CD4-positive, alpha-beta T cell (primary cell): ENCODE results near the gene PCDHGA2. TPM values are rescaled to one million over a fixed set of nuclear protein-coding genes. Genes with fewer than 3 reads are reported as not detected.

Source experiments
- ATAC-seq: fragments of 200-7000 bp; cut with Tn5 transposase; one replicate; pipeline ENCODE4 v1.10.0; 2022; ENCODE audit warnings: mild to moderate bottlenecking; ENCODE audit not compliant: poor library complexity
- CTCF ChIA-PET: fragments of 350-600 bp; sonication (Branson Sonifier 250); formaldehyde crosslinking; loops from one replicate; lab custom pipeline; 2021; ENCODE audit warnings: antibody characterized with exemption, inconsistent platforms; lab: Charles Lee
- POLR2A ChIA-PET: fragments of 350-600 bp; sonication (Branson Sonifier 250); formaldehyde crosslinking; loops from one replicate; lab custom pipeline; 2021; ENCODE audit warnings: antibody characterized with exemption, inconsistent platforms; lab: Charles Lee
- DNase-seq, 14 experiments: peaks; one replicate each; pipeline ENCODE4 v3.0.0-alpha.2; 2013 to 2020; ENCODE audit warnings: mixed read lengths in 2 of 14
- H3K27ac ChIP-seq, 2 donors: one replicate each; pipeline versions ENCODE4 v1.5.1 to v1.7.0; 2013; ENCODE audit warnings: low read length in 2 of 2, low read depth in 1 of 2, mild to moderate bottlenecking in 1 of 2
- H3K27me3 ChIP-seq, 2 experiments: 1 replicate in 1 of 2; 2 replicates in 1 of 2; pipeline versions ENCODE4 v1.6.1 to v1.7.0; 2013; ENCODE audit warnings: low read length in 2 of 2, control low read depth in 1 of 2, mild to moderate bottlenecking in 1 of 2, moderate library complexity in 1 of 2; ENCODE audit not compliant: insufficient read depth in 2 of 2, control insufficient read depth in 1 of 2
- H3K36me3 ChIP-seq: one replicate; pipeline ENCODE4 v1.6.1; 2013; ENCODE audit warnings: low read length, control low read depth; ENCODE audit not compliant: insufficient read depth
- H3K4me1 ChIP-seq: one replicate; pipeline ENCODE4 v1.6.1; 2013; ENCODE audit warnings: low read length, control low read depth; ENCODE audit not compliant: insufficient read depth
- H3K4me3 ChIP-seq: one replicate; pipeline ENCODE4 v1.5.1; 2013; ENCODE audit warnings: mild to moderate bottlenecking, low read length, moderate library complexity
- H3K9me3 ChIP-seq, 2 experiments: 1 replicate in 1 of 2; 2 replicates in 1 of 2; pipeline versions ENCODE4 v1.6.1 to v1.7.0; 2013; ENCODE audit warnings: low read length in 2 of 2, mild to moderate bottlenecking in 2 of 2, control low read depth in 1 of 2, moderate library complexity in 1 of 2; ENCODE audit not compliant: control insufficient read depth in 1 of 2, insufficient read depth in 1 of 2
- H3K27ac Mint-ChIP-seq: one replicate; pipeline ENCODE4 v1.8.0; 2020; ENCODE audit warnings: mixed read lengths
- H3K27me3 Mint-ChIP-seq: one replicate; pipeline ENCODE4 v1.8.0; 2021; ENCODE audit warnings: mixed read lengths
- H3K36me3 Mint-ChIP-seq: one replicate; pipeline ENCODE4 v1.8.0; 2021; ENCODE audit warnings: low read depth, mixed read lengths
- H3K4me1 Mint-ChIP-seq: one replicate; pipeline ENCODE4 v1.8.0; 2021; ENCODE audit warnings: low read depth, mixed read lengths
- H3K4me3 Mint-ChIP-seq: one replicate; pipeline ENCODE4 v1.8.0; 2020; ENCODE audit warnings: mild to moderate bottlenecking, mixed read lengths
- H3K9me3 Mint-ChIP-seq: one replicate; pipeline ENCODE4 v1.8.0; 2020; ENCODE audit warnings: mixed read lengths
- intact Hi-C, 2 experiments: fragments of 100-400 bp; cut with DNase I in 1 of 2; cut with micrococcal nuclease in 1 of 2; formaldehyde crosslinking; loops; one replicate each; pipeline versions ENCODE4 v1.15.1 to v1.9.0; 2023 to 2025; cut with DNase I, micrococcal nuclease
- total RNA-seq, 174 experiments: library from RNA in 2 of 174; stranded (reverse) in 2 of 174; gene quantifications; one replicate each; pipeline ENCODE4 v1.2.3 and lab custom pipeline; 2021 to 2026
- TF ChIP-seq, protein P1 (sequence below): fragments of 200-600 bp; IDR thresholded peaks from one replicate; pipeline ENCODE4 v1.8.0; 2022; ENCODE audit warnings: antibody characterized with exemption, mild to moderate bottlenecking

PCDHGA2 gene
- total RNA-seq, 2 experiments from 2014 or later, result not detected

DNA sequence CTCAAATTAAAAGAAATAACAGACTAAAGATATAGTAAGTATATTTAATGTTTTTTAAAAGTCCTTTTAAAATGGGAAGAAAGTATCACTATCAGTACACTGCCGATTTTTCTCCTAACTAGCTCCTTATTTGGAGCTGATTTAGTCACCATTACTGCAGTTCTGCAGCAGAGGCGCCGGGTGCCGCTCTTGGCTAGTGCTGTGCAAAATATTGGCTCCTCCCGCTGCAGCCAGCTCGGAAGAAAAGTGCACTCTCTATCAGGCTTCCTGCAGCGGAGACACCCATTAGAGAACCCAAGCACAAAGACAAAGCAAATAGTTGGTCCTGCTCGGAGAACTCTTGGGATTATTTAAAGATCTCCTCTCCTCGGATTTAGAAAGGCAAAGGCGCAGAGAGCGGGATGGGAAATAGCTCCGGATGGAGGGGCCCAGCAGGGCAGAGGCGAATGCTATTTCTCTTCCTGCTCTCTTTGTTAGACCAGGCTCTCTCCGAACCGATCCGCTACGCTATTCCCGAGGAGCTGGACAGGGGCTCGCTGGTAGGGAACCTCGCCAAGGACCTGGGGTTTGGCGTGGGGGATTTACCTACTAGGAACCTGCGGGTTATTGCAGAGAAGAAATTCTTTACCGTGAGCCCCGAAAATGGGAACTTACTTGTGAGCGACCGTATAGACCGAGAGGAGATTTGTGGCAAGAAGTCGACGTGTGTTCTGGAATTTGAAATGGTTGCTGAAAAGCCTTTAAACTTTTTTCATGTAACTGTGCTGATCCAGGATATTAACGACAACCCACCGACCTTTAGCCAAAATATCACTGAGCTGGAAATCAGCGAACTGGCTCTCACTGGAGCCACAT is 31.7 kb downstream of the PCDHGA2 start, which contains the start of gene PCDHGB3:
Gene PCDHGB3, plus strand, starts transcription at position 249 of the 855 bp plus-strand sequence. Its CDS starts 153 bp downstream, at position 402.
- POLR2A ChIA-PET, result interaction anchor here (1.6 kb wide), 1 partner anchor 50 kb away, joined by 9 read pairs; the partner anchor contains the start of gene TAF7
- intact Hi-C loops, result loop anchor here (10.0 kb wide), 2 partner anchors 45 to 145 kb away; partner anchors contain the start of genes PCDHB14 (in 1 of the 2), PCDHGA10 (in 1 of the 2) and PCDHGB7 (in 1 of the 2)
- H3K27ac Mint-ChIP-seq, result no peak within 1 kb of the TSS
- peaks cover 71 to 76% of the 10 kb centered on the region in 2 experiments for H3K27me3 ChIP-seq
- peak in 9 of 14 experiments; percentile 4 to 61 (median 28) for DNase-seq
- H3K36me3 ChIP-seq, result no peaks in the 10 kb centered on the region
- H3K4me3 ChIP-seq, result peak within 1 kb of the TSS; percentile 36
- TF ChIP-seq, protein P1, sequence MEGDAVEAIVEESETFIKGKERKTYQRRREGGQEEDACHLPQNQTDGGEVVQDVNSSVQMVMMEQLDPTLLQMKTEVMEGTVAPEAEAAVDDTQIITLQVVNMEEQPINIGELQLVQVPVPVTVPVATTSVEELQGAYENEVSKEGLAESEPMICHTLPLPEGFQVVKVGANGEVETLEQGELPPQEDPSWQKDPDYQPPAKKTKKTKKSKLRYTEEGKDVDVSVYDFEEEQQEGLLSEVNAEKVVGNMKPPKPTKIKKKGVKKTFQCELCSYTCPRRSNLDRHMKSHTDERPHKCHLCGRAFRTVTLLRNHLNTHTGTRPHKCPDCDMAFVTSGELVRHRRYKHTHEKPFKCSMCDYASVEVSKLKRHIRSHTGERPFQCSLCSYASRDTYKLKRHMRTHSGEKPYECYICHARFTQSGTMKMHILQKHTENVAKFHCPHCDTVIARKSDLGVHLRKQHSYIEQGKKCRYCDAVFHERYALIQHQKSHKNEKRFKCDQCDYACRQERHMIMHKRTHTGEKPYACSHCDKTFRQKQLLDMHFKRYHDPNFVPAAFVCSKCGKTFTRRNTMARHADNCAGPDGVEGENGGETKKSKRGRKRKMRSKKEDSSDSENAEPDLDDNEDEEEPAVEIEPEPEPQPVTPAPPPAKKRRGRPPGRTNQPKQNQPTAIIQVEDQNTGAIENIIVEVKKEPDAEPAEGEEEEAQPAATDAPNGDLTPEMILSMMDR, result no peak
- H3K9me3 ChIP-seq, result peaks cover 51 to 57% of the 10 kb centered on the region in 2 experiments
- peaks cover 91% of the 10 kb centered on the region for H3K27me3 Mint-ChIP-seq
- no peak within 1 kb of the TSS for H3K27ac ChIP-seq
- ATAC-seq, result peak; percentile 83
- peak within 1 kb of the TSS; percentile 80 for H3K4me3 Mint-ChIP-seq
- peaks cover 8% of the 10 kb centered on the region for H3K4me1 ChIP-seq
- CTCF ChIA-PET, result interaction anchor here (0.5 to 2.7 kb wide), 13 partner anchors 10 to 312 kb away, joined by 3 to 13 read pairs (median 4); partner anchors contain the start of genes PCDHGA12, PCDHGB1, PCDHGB2 and PCDHGB5
- peaks cover 34% of the 10 kb centered on the region for H3K36me3 Mint-ChIP-seq
- H3K4me1 Mint-ChIP-seq, result peaks cover 11% of the 10 kb centered on the region
- H3K9me3 Mint-ChIP-seq, result peaks cover 21% of the 10 kb centered on the region

DNA sequence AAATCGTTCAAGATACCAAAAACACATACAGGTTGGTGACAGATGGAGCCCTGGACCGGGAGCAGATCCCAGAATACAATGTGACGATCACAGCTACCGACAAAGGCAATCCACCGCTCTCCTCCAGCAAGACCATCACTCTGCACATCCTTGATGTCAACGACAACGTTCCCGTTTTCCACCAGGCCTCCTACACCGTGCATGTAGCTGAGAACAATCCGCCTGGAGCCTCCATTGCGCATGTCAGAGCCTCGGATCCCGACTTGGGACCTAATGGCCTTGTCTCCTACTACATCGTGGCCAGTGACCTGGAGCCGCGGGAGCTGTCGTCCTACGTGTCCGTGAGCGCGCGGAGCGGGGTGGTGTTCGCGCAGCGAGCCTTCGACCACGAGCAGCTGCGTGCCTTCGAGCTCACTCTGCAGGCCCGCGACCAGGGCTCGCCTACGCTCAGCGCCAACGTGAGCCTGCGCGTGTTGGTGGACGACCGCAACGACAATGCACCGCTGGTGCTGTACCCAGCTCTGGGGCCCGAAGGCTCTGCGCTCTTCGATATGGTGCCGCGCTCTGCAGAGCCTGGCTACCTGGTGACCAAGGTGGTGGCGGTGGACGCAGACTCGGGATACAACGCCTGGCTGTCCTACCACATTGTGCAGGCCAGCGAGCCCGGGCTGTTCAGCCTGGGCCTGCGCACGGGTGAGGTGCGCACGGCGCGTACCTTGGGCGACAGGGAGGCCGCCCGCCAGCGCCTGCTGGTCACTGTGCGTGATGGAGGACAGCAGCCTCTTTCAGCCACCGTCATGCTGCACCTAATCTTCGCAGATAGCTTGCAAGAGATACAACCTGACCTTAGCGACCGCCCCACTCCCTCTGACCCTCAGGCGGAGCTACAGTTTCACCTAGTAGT is 33.3 kb downstream of the PCDHGA2 start:
- H3K4me3 ChIP-seq, result no peak overlapping the region
- no peak overlapping the region for H3K4me3 Mint-ChIP-seq
- TF ChIP-seq, protein P1, result no peak
- ChIA-PET CTCF (interaction anchor here (2.7 kb wide), 1 partner anchor 51 kb away, joined by 11 read pairs; the partner anchor contains the start of gene TAF7), POLR2A (no interaction called here)
- no peak overlapping the region for H3K27ac Mint-ChIP-seq
- H3K4me1 ChIP-seq, result peaks cover 8% of the 10 kb centered on the region
- H3K9me3 ChIP-seq, result peaks cover 41 to 59% of the 10 kb centered on the region in 2 experiments
- peaks cover 11% of the 10 kb centered on the region for H3K4me1 Mint-ChIP-seq
- H3K36me3 ChIP-seq, result no peaks in the 10 kb centered on the region
- intact Hi-C loops, result no loop called here
- H3K9me3 Mint-ChIP-seq, result peaks cover 19% of the 10 kb centered on the region
- peaks cover 82% of the 10 kb centered on the region for H3K27me3 Mint-ChIP-seq
- peaks cover 34% of the 10 kb centered on the region for H3K36me3 Mint-ChIP-seq
- no peak overlapping the region for H3K27ac ChIP-seq
- H3K27me3 ChIP-seq, result peaks cover 66 to 67% of the 10 kb centered on the region in 2 experiments
- ATAC-seq (no peak), DNase-seq (no peak)
